ENCODE results near the gene B3GALNT2. TPM values are rescaled to one million over a fixed set of nuclear protein-coding genes. Genes with fewer than 3 reads are reported as not detected.

The B3GALNT2 gene
- polyA plus RNA-seq, 3 donors, result 8.9 to 11.8 (median 10.4) TPM

DNA sequence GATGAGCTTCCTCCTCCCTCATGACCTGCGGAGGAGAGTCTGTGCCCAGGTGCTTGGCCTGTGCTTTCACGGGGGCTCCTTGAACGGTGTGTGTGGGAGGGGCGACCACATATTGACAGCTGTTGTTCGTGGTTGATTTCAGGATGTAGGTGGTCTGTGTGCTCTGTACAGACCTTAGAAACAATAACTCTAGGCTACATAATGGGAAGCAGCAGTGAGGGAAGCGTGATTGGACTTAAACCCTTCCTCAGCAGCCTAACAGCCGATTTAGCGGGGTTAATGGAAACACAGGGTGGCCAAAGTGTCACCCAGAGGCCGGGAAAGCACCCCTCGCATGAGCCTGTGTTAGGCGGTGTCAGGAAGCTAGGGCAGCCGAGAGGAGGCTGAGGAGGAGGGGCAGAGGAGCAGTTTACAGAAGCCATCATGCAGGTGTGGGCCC, 81.0 kb downstream of the B3GALNT2 start:
- Mint-ChIP-seq H3K27me3 (ENCODE audit: low read depth in 3 of 3) (peaks cover 0 to 1% (median 0%) of the 10 kb centered on the region in 3 donors), H3K9me3 (peaks cover 0 to 3% (median 0%) of the 10 kb centered on the region in 7 donors), H3K36me3 (peaks cover 24 to 64% of the 10 kb centered on the region in 2 donors), H3K27ac (peak overlapping the region in 1 of 7 donors; percentile 0), H3K4me1 (peaks cover 12% of the 10 kb centered on the region), H3K4me3 (no peak overlapping the region)
- H3K4me3 ChIP-seq (replicated peaks in 1 of 3; ENCODE audit: low read depth in 2 of 3, low read length in 3 of 3), result no peak overlapping the region
- 18% methylated on average over 7 of the region's 12 CpGs for WGBS (ENCODE audit: insufficient coverage)
- intact Hi-C loops (cut with micrococcal nuclease), result no loop called here
- TF ChIP-seq, protein P1, sequence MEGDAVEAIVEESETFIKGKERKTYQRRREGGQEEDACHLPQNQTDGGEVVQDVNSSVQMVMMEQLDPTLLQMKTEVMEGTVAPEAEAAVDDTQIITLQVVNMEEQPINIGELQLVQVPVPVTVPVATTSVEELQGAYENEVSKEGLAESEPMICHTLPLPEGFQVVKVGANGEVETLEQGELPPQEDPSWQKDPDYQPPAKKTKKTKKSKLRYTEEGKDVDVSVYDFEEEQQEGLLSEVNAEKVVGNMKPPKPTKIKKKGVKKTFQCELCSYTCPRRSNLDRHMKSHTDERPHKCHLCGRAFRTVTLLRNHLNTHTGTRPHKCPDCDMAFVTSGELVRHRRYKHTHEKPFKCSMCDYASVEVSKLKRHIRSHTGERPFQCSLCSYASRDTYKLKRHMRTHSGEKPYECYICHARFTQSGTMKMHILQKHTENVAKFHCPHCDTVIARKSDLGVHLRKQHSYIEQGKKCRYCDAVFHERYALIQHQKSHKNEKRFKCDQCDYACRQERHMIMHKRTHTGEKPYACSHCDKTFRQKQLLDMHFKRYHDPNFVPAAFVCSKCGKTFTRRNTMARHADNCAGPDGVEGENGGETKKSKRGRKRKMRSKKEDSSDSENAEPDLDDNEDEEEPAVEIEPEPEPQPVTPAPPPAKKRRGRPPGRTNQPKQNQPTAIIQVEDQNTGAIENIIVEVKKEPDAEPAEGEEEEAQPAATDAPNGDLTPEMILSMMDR (IDR thresholded peaks at IDR 0.05), result no peak
- no peak overlapping the region for H3K27ac ChIP-seq (ENCODE audit: low read depth in 1 of 2, low read length in 2 of 2)
- DNase-seq, result no peak
- H4K20me1 ChIP-seq (ENCODE audit: insufficient read depth, low read length), result peaks cover 7% of the 10 kb centered on the region
- H3K79me2 ChIP-seq (ENCODE audit: insufficient read depth, low read length), result no peaks in the 10 kb centered on the region
- no peak overlapping the region for H3K4me2 ChIP-seq (replicated peaks; ENCODE audit: extremely low read depth, low read length, poor library complexity, severe bottlenecking)
- H3K9ac ChIP-seq (ENCODE audit: insufficient read depth, low read length, poor library complexity, severe bottlenecking), result no peak overlapping the region
- H3K36me3 ChIP-seq (replicated peaks in 1 of 2; ENCODE audit: control insufficient read depth in 1 of 2, insufficient read depth in 2 of 2, low read length in 2 of 2), result peaks cover 9 to 20% of the 10 kb centered on the region in 2 donors
- H2AFZ ChIP-seq (ENCODE audit: insufficient read depth, low read depth, low read length, poor library complexity, severe bottlenecking), result no peak overlapping the region
- H3K27me3 ChIP-seq (ENCODE audit: control insufficient read depth in 2 of 2, insufficient read depth in 2 of 2, low read length in 2 of 2), result no peaks in the 10 kb centered on the region
- no peaks in the 10 kb centered on the region for H3K9me3 ChIP-seq (replicated peaks in 1 of 2; ENCODE audit: control insufficient read depth in 1 of 2, insufficient read depth in 1 of 2, low read length in 2 of 2)
- H3K4me1 ChIP-seq (ENCODE audit: control insufficient read depth in 1 of 2, insufficient read depth in 2 of 2, low read length in 2 of 2), result no peaks in the 10 kb centered on the region

DNA sequence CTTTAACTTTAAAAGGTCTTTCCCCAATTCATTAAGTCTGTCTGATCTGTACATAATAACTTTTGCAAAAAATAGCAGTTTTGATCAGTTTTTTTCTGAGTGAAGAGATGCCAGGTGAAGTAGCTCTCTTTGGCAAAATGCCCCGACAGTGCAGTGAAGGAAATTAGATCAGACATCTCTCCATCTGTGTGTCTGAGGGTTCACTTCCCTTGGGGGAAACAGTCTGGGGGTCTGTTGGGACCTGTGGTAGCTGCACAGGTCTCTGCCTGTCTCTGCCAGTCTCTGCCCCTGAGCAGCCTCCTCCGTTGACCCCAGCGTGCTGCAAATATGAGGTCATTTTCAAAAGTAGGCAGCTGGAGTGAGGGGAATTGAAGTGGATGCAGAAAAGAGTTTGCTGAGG, 82.5 kb downstream of the B3GALNT2 start:
- Histone ChIP-seq H3K4me2 (replicated peaks; ENCODE audit: extremely low read depth, low read length, poor library complexity, severe bottlenecking) (no peak overlapping the region), H3K9ac (ENCODE audit: insufficient read depth, low read length, poor library complexity, severe bottlenecking) (no peak overlapping the region), H3K36me3 (replicated peaks in 1 of 2; ENCODE audit: control insufficient read depth in 1 of 2, insufficient read depth in 2 of 2, low read length in 2 of 2) (peaks cover 11 to 16% of the 10 kb centered on the region in 2 donors), H4K20me1 (ENCODE audit: insufficient read depth, low read length) (peaks cover 12% of the 10 kb centered on the region), H3K79me2 (ENCODE audit: insufficient read depth, low read length) (no peaks in the 10 kb centered on the region), H3K4me1 (ENCODE audit: control insufficient read depth in 1 of 2, insufficient read depth in 2 of 2, low read length in 2 of 2) (no peaks in the 10 kb centered on the region), H3K4me3 (replicated peaks in 1 of 3; ENCODE audit: low read depth in 2 of 3, low read length in 3 of 3) (no peak overlapping the region), H2AFZ (ENCODE audit: insufficient read depth, low read depth, low read length, poor library complexity, severe bottlenecking) (no peak overlapping the region), H3K27me3 (ENCODE audit: control insufficient read depth in 2 of 2, insufficient read depth in 2 of 2, low read length in 2 of 2) (no peaks in the 10 kb centered on the region), H3K9me3 (replicated peaks in 1 of 2; ENCODE audit: control insufficient read depth in 1 of 2, insufficient read depth in 1 of 2, low read length in 2 of 2) (no peaks in the 10 kb centered on the region), H3K27ac (ENCODE audit: low read depth in 1 of 2, low read length in 2 of 2) (no peak overlapping the region)
- peaks cover 13% of the 10 kb centered on the region for H3K4me1 Mint-ChIP-seq
- WGBS (ENCODE audit: insufficient coverage), result 23% methylated on average over 3 of the region's 3 CpGs
- intact Hi-C loops (cut with micrococcal nuclease), result no loop called here
- peaks cover 0 to 3% (median 0%) of the 10 kb centered on the region in 7 donors for H3K9me3 Mint-ChIP-seq
- H3K4me3 Mint-ChIP-seq, result no peak overlapping the region
- peaks cover 13 to 57% of the 10 kb centered on the region in 2 donors for H3K36me3 Mint-ChIP-seq
- H3K27ac Mint-ChIP-seq, result peak overlapping the region in 2 of 7 donors; percentile 22 to 33
- no peak for DNase-seq
- H3K27me3 Mint-ChIP-seq (ENCODE audit: low read depth in 3 of 3), result peaks cover 0 to 1% (median 0%) of the 10 kb centered on the region in 3 donors
- TF ChIP-seq, protein P1 (IDR thresholded peaks at IDR 0.05), result no peak

Measured in CD14-positive monocyte (primary cell).